Activated CD8-positive, alpha-beta memory T cell treated with anti-CD3 and anti-CD28 coated beads, Interleukin-2, amount 50 U/mL, for 24 hours (primary cell): Measurements from ENCODE around the gene RNF144B.

Experiments
- DNase-seq: peaks from one replicate; pipeline ENCODE4 v3.0.0-alpha.2; 2020; ENCODE audit errors: extremely low read depth

The RNF144B gene

GRCh38 chr6:18485660-18486435, 98.7 kb downstream of the RNF144B start:
- DNase-seq = no peak

GRCh38 chr6:18488004-18488403, 100.9 kb downstream of the RNF144B start:
- DNase-seq = no peak

GRCh38 chr6:18488526-18489270, 101.5 kb downstream of the RNF144B start:
- no peak for DNase-seq

- DNase-seq = no peak
Observed at GRCh38 chr6:18489335-18489734, 102.2 kb downstream of the RNF144B start.

GRCh38 chr6:18491308-18492045, 104.3 kb downstream of the RNF144B start:
- no peak for DNase-seq

- DNase-seq = no peak
Observed at GRCh38 chr6:18492972-18493371, 105.8 kb downstream of the RNF144B start.

- no peak for DNase-seq
Observed at GRCh38 chr6:18493382-18493891, 106.3 kb downstream of the RNF144B start.

GRCh38 chr6:18493925-18494324, 106.8 kb downstream of the RNF144B start:
- DNase-seq = no peak

- DNase-seq = no peak
Observed at GRCh38 chr6:18495236-18495635, 108.1 kb downstream of the RNF144B start.

- DNase-seq = no peak
Observed at GRCh38 chr6:18496462-18496861, 109.3 kb downstream of the RNF144B start.

- no peak for DNase-seq
Observed at GRCh38 chr6:18497006-18497405, 109.9 kb downstream of the RNF144B start.

- no peak for DNase-seq
Observed at GRCh38 chr6:18498408-18498807, 111.3 kb downstream of the RNF144B start.

- no peak for DNase-seq
Observed at GRCh38 chr6:18500921-18501662, 113.9 kb downstream of the RNF144B start.

GRCh38 chr6:18501663-18502013, 114.5 kb downstream of the RNF144B start:
- no peak for DNase-seq

- no peak for DNase-seq
Observed at GRCh38 chr6:18503206-18503592, 116.0 kb downstream of the RNF144B start.

- DNase-seq = no peak
Observed at GRCh38 chr6:18503593-18504231, 116.6 kb downstream of the RNF144B start.

GRCh38 chr6:18504232-18504596, 117.1 kb downstream of the RNF144B start:
- no peak for DNase-seq

- DNase-seq = no peak
Observed at GRCh38 chr6:18506382-18507017, 119.3 kb downstream of the RNF144B start.

- DNase-seq = no peak
Observed at GRCh38 chr6:18507018-18507415, 119.9 kb downstream of the RNF144B start.

GRCh38 chr6:18507561-18507960, 120.4 kb downstream of the RNF144B start:
- DNase-seq = no peak
